HG03175 (cell line): ENCODE data around the gene CYTH4.

Experiments used
- ATAC-seq: cut with Tn5 transposase; IDR thresholded peaks from one replicate; pipeline ENCODE4 v1.9.1; 2021; ENCODE audit warnings: mild to moderate bottlenecking, moderate library complexity; ENCODE audit not compliant: unreplicated experiment

CYTH4 gene

GRCh38 chr22:37343348-37343747, 61.0 kb downstream of the CYTH4 start:
- no peak for ATAC-seq

- ATAC-seq = no peak
Measured at GRCh38 chr22:37343863-37344734, 61.8 kb downstream of the CYTH4 start.

- no peak for ATAC-seq
Measured at GRCh38 chr22:37344735-37345449, 62.6 kb downstream of the CYTH4 start.

DNA sequence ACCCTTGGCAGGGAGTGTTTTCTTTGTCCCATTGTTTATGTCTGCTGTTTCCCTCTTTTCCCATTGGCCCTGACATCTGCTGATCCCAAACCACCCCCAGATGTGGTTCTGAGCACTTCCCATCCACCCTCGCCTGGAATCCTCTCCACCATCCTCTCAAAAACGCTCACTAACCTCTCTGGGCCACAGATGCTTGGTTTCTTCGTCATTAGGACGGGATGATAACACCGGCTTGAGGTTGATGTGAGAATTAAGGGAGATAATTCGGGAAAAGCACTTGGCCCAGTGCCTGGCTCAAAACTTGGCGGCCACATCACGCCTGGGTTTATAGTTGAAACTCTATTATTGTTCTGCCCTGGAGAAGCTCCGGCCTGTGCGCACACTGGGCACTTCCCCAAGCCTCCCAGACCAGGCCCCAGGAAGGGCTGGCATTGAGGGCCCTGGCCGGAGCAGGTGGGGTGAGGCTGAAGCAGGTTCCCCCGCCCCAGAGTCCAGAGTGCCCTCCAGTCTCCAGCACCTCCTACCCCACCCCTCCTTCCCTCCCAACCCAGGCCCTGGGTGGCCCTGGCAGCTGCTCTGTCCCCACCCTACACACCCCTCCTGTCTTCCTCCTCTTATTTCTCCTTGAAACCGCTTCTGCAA, 63.7 kb downstream of the CYTH4 start:
- ATAC-seq = no peak

GRCh38 chr22:37346505-37346895, 64.2 kb downstream of the CYTH4 start:
- ATAC-seq = no peak

- ATAC-seq = no peak
Measured at GRCh38 chr22:37349043-37349814, 66.9 kb downstream of the CYTH4 start.

GRCh38 chr22:37351232-37351631, 68.9 kb downstream of the CYTH4 start:
- ATAC-seq = no peak

DNA sequence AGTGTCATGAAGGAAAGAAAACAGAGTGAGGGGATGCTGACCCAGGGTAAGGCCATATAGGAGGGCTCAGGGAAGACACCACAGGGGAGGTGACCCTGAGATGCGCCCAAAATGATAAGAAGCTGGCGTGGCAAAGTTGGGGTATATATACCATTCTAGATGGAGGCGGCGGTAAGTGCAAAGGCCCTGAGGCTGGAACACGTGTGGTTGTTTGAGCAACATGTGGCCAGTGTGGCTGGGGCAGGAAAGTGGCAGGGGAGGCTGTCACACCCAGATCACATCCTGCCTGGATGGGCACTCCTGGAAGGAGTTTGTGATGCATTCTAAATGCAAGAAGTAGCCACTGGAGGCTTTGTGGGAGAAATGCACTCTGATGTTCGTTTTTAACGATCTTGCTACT, 70.2 kb downstream of the CYTH4 start:
- no peak for ATAC-seq

GRCh38 chr22:37353839-37354238, 71.5 kb downstream of the CYTH4 start:
- ATAC-seq = no peak

DNA sequence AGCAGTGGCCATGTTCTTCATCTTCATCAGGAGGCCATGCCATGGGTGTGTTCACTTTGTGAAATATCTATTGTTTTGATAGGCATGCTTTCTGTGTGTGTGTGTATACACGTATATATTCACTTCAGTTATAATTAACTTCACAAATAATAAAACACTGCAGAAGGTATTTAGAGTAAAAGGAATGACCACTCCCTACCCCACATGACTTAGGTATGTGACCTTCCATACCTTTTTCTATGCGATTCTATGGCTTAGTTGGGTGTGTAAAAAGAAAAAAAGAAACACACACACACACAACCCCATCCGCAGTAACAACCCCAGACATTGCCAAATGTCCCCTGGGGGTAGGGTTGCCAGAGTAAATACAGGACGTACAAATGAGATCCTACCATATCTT, 72.0 kb downstream of the CYTH4 start:
- ATAC-seq = no peak

- ATAC-seq = no peak
Measured at GRCh38 chr22:37354670-37355069, 72.4 kb downstream of the CYTH4 start.

DNA sequence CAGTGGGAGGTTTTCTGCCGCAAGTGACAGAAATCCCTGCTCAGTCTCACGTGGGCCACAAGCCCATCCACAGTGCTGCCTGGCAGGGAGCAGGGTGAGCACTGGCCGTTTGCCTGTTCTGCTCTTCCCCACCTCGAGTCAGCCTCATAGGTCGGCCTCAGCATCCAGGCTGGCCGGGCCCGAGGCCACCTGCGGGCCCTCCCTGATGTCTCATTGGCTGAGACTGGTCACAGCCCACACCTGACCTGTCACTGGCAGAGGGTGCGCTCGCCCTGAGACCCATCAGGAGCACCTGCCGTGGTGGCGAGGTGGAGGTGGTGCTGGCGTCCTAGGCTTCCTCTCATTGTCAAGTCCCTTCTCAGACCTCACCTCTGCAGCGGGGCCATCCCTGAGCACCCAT, 72.9 kb downstream of the CYTH4 start:
- ATAC-seq = no peak

DNA sequence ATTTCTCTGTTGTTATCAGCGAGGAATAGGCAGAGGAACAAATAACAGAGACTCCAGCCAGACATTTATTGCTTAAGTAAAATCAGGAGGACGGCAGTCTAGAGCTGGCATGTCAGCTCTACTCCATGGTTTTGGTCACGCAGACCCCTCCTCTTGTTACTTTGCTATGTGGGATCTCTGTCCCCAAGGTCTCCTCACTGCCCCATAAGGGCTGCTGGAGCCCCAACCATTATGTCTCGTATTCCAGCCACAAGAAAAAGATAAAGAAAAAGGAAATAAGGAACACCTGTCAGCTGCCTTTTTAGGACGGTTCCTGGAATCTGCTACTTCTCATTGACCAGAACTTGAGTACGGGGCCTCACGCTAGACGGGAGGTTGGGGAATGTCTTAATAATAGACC, 74.6 kb downstream of the CYTH4 start:
- ATAC-seq = no peak

DNA sequence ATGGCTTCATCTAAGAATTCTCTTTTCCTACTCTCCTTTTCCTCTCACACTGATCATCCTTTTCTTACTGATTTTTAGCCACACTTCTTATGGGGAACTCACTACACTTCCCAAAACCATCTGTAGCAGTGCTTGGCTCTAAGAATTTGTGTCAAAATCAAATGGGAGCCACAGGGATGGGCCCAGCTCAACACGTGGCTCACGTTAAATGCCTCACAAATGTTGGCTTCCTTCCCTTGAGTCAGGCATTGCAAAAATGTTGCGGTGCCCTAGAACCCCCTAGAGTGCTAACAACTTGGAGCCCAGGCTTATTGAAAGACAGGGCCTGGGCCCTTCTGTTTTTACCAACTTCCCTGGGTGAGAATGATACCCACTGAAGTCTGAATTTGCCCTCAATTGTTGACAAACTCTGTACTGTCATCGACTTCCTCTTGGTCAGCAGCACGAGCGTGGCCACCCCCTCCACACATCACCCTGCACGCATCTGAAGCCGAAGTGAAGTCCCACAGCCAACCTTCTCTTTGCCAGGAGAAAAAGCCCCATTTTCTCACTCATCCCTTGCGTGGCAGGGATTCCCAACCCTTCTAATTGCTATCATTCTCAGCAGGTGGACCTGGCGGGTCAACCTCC, 75.3 kb downstream of the CYTH4 start:
- no peak for ATAC-seq

DNA sequence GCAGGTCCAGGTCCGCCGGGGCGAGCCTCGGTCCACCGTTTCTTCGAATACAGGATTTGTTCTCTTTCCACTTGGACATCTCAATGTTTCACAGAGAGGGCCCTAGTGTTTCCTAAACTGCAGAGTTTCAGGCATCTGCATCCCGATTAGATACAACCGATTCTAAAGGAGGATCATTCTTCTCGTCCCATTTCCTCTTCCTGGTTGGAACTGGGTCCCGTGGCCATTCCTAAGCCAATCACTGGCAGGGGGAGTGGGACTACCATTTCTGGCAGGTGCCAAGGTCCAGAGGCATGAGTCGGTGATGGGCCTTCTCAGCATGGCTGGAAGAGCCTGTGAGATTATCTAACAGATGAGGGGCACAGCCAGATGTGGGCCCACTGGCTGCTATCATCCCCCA, 76.1 kb downstream of the CYTH4 start:
- ATAC-seq = no peak

GRCh38 chr22:37358917-37359316, 76.6 kb downstream of the CYTH4 start:
- no peak for ATAC-seq

DNA sequence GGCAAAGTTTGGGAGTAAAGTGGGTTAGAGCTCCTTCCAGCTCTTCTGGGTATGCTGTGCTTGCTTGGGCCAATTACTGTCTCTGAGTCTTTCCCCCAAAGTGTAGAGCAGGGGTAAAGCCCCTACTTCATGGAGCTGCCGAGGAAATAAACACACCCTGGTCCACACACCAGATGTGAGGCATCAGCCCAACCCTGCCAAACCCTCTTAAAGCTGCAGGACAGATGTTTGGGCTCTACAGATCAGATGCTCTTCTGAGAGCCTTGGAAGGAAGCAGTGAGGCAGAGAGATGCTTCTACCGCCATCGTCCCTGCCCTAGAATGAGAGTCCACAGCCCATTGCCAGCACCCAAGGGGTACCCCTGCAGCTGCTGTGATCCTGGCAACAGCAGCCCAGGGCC, 80.3 kb downstream of the CYTH4 start:
- no peak for ATAC-seq

DNA sequence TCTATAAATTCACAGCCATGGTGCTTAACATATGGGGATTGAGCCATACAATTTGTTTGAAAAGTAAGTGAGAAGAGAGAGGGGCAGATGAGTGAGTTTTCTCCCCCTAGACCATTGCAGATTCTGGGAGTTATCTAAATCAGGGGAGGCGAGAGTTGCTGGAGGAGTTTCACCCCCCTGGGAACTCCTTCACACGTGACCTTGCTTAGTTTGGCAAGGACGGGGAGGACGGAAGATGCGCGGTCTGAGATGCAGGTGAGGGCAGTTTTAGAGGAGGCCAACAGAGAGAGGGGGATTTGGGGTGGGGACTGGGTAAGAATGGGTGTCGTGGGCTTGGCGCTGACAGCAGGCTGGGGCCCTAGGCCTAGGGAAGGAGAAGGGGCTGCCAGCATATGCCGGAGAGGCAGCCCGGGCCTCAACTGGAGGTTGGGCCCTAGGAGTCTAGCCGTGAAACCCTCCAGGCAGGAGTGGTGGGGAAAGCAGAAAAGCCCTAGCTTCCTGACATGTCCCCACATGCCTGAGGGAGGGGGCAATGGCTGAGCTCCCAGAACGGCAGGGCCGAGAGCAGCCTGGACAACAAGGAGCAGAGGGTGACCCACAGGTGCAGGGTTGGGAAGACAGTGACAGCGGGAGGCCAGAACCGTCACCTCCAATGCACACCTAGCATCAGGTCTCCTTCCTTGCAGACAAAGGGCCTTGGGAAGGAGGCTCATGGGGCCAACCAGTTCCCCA, 81.1 kb downstream of the CYTH4 start:
- ATAC-seq = no peak
